Measurements from ENCODE around the gene GRSF1.

The GRSF1 gene

DNA sequence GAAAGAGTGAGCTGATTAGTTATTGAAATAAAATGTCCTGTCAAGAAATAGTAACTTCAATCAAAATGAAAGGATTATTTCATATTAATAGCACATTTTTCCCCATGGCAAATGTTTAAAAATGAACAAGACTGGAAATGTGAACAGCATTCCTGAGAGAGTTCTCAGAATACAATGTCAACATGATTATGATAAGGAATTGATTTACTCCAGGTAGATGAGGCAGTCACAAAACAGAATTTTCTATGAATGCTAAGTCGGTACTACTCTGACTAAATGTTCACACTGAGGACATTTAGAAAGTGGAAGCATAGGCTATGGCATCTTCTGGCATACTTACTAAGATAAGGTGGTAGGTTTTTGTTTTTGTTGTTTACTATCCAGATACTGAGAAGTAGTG lies 19.4 kb upstream of the GRSF1 start:
- Histone ChIP-seq H2AFZ (ENCODE audit: low read depth, low read length) (no peak overlapping the region), H2BK12ac (ENCODE audit: low read length in 2 of 2) (no peak overlapping the region), H3K36me3 (ENCODE audit: control insufficient read depth in 1 of 2, insufficient read depth in 2 of 2, low read depth in 1 of 2, low read length in 2 of 2) (no peaks in the 10 kb centered on the region), H2BK120ac (ENCODE audit: low read depth, low read length) (no peak overlapping the region), H2AK5ac (ENCODE audit: low read length, severe bottlenecking) (no peak overlapping the region), H3K4me2 (ENCODE audit: low read length, poor library complexity, severe bottlenecking) (no peak overlapping the region), H2BK15ac (ENCODE audit: low read depth, poor library complexity, severe bottlenecking) (no peak overlapping the region), H4K91ac (ENCODE audit: low read length) (no peak overlapping the region), H3K23ac (ENCODE audit: low read length in 2 of 2) (no peak overlapping the region), H3K9me3 (ENCODE audit: control insufficient read depth, low read length) (no peaks in the 10 kb centered on the region), H3K4ac (ENCODE audit: low read depth in 1 of 2, low read length in 2 of 2) (no peak overlapping the region), H3K14ac (ENCODE audit: low read length in 2 of 2) (no peak overlapping the region), H3K4me1 (ENCODE audit: control insufficient read depth, insufficient read depth, low read depth, low read length) (no peaks in the 10 kb centered on the region), H3K9ac (ENCODE audit: low read length) (no peak overlapping the region), H4K8ac (ENCODE audit: low read length) (no peak overlapping the region), H2BK5ac (ENCODE audit: low read depth, low read length, poor library complexity, severe bottlenecking) (no peak overlapping the region), H3K27me3 (ENCODE audit: control insufficient read depth in 1 of 2, insufficient read depth in 1 of 2, low read length in 2 of 2) (no peaks in the 10 kb centered on the region), H3K27ac (ENCODE audit: low read length, poor library complexity, severe bottlenecking) (no peak overlapping the region), H3K79me1 (replicated peaks; ENCODE audit: low read length, poor library complexity, severe bottlenecking) (no peaks in the 10 kb centered on the region), H3K18ac (ENCODE audit: low read depth in 1 of 2, low read length in 2 of 2) (no peak overlapping the region), H3K4me3 (ENCODE audit: insufficient read depth in 1 of 2, low read depth in 1 of 2, low read length in 2 of 2) (no peak overlapping the region)
- 100% methylated on average over 1 of the region's 1 CpG for WGBS
- no peak for DNase-seq

- Histone ChIP-seq H3K4me1 (ENCODE audit: control insufficient read depth, insufficient read depth, low read depth, low read length) (no peaks in the 10 kb centered on the region), H3K27me3 (ENCODE audit: control insufficient read depth in 1 of 2, insufficient read depth in 1 of 2, low read length in 2 of 2) (no peaks in the 10 kb centered on the region), H3K27ac (ENCODE audit: low read length, poor library complexity, severe bottlenecking) (no peak overlapping the region), H2BK120ac (ENCODE audit: low read depth, low read length) (no peak overlapping the region), H3K9ac (ENCODE audit: low read length) (no peak overlapping the region), H2BK5ac (ENCODE audit: low read depth, low read length, poor library complexity, severe bottlenecking) (no peak overlapping the region), H3K14ac (ENCODE audit: low read length in 2 of 2) (no peak overlapping the region), H3K36me3 (ENCODE audit: control insufficient read depth in 1 of 2, insufficient read depth in 2 of 2, low read depth in 1 of 2, low read length in 2 of 2) (no peaks in the 10 kb centered on the region), H4K8ac (ENCODE audit: low read length) (no peak overlapping the region), H3K23ac (ENCODE audit: low read length in 2 of 2) (no peak overlapping the region), H2BK15ac (ENCODE audit: low read depth, poor library complexity, severe bottlenecking) (no peak overlapping the region), H3K4ac (ENCODE audit: low read depth in 1 of 2, low read length in 2 of 2) (no peak overlapping the region), H3K4me3 (ENCODE audit: insufficient read depth in 1 of 2, low read depth in 1 of 2, low read length in 2 of 2) (no peak overlapping the region), H2AFZ (ENCODE audit: low read depth, low read length) (no peak overlapping the region), H3K18ac (ENCODE audit: low read depth in 1 of 2, low read length in 2 of 2) (no peak overlapping the region), H3K79me1 (replicated peaks; ENCODE audit: low read length, poor library complexity, severe bottlenecking) (no peaks in the 10 kb centered on the region), H2AK5ac (ENCODE audit: low read length, severe bottlenecking) (no peak overlapping the region), H3K4me2 (ENCODE audit: low read length, poor library complexity, severe bottlenecking) (no peak overlapping the region), H2BK12ac (ENCODE audit: low read length in 2 of 2) (no peak overlapping the region), H3K9me3 (ENCODE audit: control insufficient read depth, low read length) (no peaks in the 10 kb centered on the region), H4K91ac (ENCODE audit: low read length) (no peak overlapping the region)
- 94% methylated on average over 4 of the region's 4 CpGs for WGBS
- no peak for DNase-seq
Measured at GRCh38 chr4:70858454-70858853, 18.8 kb upstream of the GRSF1 start.

DNA sequence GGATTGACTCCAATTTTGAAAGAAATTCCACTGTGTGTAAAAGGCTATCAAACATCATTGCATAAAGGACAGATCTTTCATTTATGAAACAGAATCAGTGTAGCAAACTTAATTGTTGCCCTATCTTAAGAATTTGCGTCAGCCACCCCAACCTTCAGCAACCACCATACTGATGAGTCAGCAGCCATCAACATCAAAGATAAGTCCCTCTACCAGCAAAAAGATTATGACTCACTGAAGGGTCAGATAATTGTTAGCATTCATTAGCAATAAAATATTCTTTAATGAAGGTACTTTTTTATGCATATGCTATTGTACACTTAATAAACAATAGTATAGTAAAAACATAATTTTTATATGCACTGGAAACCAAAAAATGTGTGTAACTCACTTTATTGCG lies 15.8 kb upstream of the GRSF1 start:
- H3K14ac ChIP-seq (ENCODE audit: low read length in 2 of 2) = no peak overlapping the region
- WGBS = 93% methylated on average over 1 of the region's 2 CpGs
- H4K91ac ChIP-seq (ENCODE audit: low read length) = no peak overlapping the region
- H3K4me1 ChIP-seq (ENCODE audit: control insufficient read depth, insufficient read depth, low read depth, low read length) = no peaks in the 10 kb centered on the region
- DNase-seq = no peak
- H2BK15ac ChIP-seq (ENCODE audit: low read depth, poor library complexity, severe bottlenecking) = no peak overlapping the region
- no peak overlapping the region for H2AFZ ChIP-seq (ENCODE audit: low read depth, low read length)
- H3K18ac ChIP-seq (ENCODE audit: low read depth in 1 of 2, low read length in 2 of 2) = no peak overlapping the region
- H3K9me3 ChIP-seq (ENCODE audit: control insufficient read depth, low read length) = no peaks in the 10 kb centered on the region
- H3K36me3 ChIP-seq (ENCODE audit: control insufficient read depth in 1 of 2, insufficient read depth in 2 of 2, low read depth in 1 of 2, low read length in 2 of 2) = peaks cover 0 to 2% of the 10 kb centered on the region in 2 experiments
- no peak overlapping the region for H3K4me3 ChIP-seq (ENCODE audit: insufficient read depth in 1 of 2, low read depth in 1 of 2, low read length in 2 of 2)
- H2AK5ac ChIP-seq (ENCODE audit: low read length, severe bottlenecking) = no peak overlapping the region
- no peak overlapping the region for H2BK12ac ChIP-seq (ENCODE audit: low read length in 2 of 2)
- H2BK5ac ChIP-seq (ENCODE audit: low read depth, low read length, poor library complexity, severe bottlenecking) = no peak overlapping the region
- no peak overlapping the region for H3K9ac ChIP-seq (ENCODE audit: low read length)
- no peak overlapping the region for H2BK120ac ChIP-seq (ENCODE audit: low read depth, low read length)
- H3K79me1 ChIP-seq (replicated peaks; ENCODE audit: low read length, poor library complexity, severe bottlenecking) = no peaks in the 10 kb centered on the region
- no peak overlapping the region for H3K4ac ChIP-seq (ENCODE audit: low read depth in 1 of 2, low read length in 2 of 2)
- no peak overlapping the region for H3K4me2 ChIP-seq (ENCODE audit: low read length, poor library complexity, severe bottlenecking)
- H3K27me3 ChIP-seq (ENCODE audit: control insufficient read depth in 1 of 2, insufficient read depth in 1 of 2, low read length in 2 of 2) = no peaks in the 10 kb centered on the region
- H3K23ac ChIP-seq (ENCODE audit: low read length in 2 of 2) = no peak overlapping the region
- H3K27ac ChIP-seq (ENCODE audit: low read length, poor library complexity, severe bottlenecking) = no peak overlapping the region
- H4K8ac ChIP-seq (ENCODE audit: low read length) = no peak overlapping the region

- H3K23ac ChIP-seq (ENCODE audit: low read length in 2 of 2) = no peak overlapping the region
- no peak overlapping the region for H3K14ac ChIP-seq (ENCODE audit: low read length in 2 of 2)
- no peak overlapping the region for H2BK5ac ChIP-seq (ENCODE audit: low read depth, low read length, poor library complexity, severe bottlenecking)
- H3K9me3 ChIP-seq (ENCODE audit: control insufficient read depth, low read length) = no peaks in the 10 kb centered on the region
- no peak overlapping the region for H3K9ac ChIP-seq (ENCODE audit: low read length)
- H4K8ac ChIP-seq (ENCODE audit: low read length) = no peak overlapping the region
- no peak overlapping the region for H2AFZ ChIP-seq (ENCODE audit: low read depth, low read length)
- no peak overlapping the region for H2BK15ac ChIP-seq (ENCODE audit: low read depth, poor library complexity, severe bottlenecking)
- no peak overlapping the region for H3K27ac ChIP-seq (ENCODE audit: low read length, poor library complexity, severe bottlenecking)
- no peak overlapping the region for H2BK12ac ChIP-seq (ENCODE audit: low read length in 2 of 2)
- 90% methylated on average over 3 of the region's 5 CpGs for WGBS
- H2BK120ac ChIP-seq (ENCODE audit: low read depth, low read length) = no peak overlapping the region
- no peak overlapping the region for H3K4me3 ChIP-seq (ENCODE audit: insufficient read depth in 1 of 2, low read depth in 1 of 2, low read length in 2 of 2)
- H3K4me1 ChIP-seq (ENCODE audit: control insufficient read depth, insufficient read depth, low read depth, low read length) = peaks cover under 1% of the 10 kb centered on the region
- no peaks in the 10 kb centered on the region for H3K79me1 ChIP-seq (replicated peaks; ENCODE audit: low read length, poor library complexity, severe bottlenecking)
- no peaks in the 10 kb centered on the region for H3K27me3 ChIP-seq (ENCODE audit: control insufficient read depth in 1 of 2, insufficient read depth in 1 of 2, low read length in 2 of 2)
- H4K91ac ChIP-seq (ENCODE audit: low read length) = no peak overlapping the region
- no peak overlapping the region for H2AK5ac ChIP-seq (ENCODE audit: low read length, severe bottlenecking)
- no peak overlapping the region for H3K18ac ChIP-seq (ENCODE audit: low read depth in 1 of 2, low read length in 2 of 2)
- H3K36me3 ChIP-seq (ENCODE audit: control insufficient read depth in 1 of 2, insufficient read depth in 2 of 2, low read depth in 1 of 2, low read length in 2 of 2) = peaks cover 0 to 2% of the 10 kb centered on the region in 2 experiments
- no peak overlapping the region for H3K4me2 ChIP-seq (ENCODE audit: low read length, poor library complexity, severe bottlenecking)
- DNase-seq = no peak
- H3K4ac ChIP-seq (ENCODE audit: low read depth in 1 of 2, low read length in 2 of 2) = no peak overlapping the region
Measured at GRCh38 chr4:70849291-70849690, 9.6 kb upstream of the GRSF1 start.

Measured in mesenchymal stem cell (in vitro differentiated cells and primary cell).